K562 (cell line): ENCODE data around the gene PRELID2. TPM values are rescaled to one million over a fixed set of nuclear protein-coding genes. Genes with fewer than 3 reads are reported as not detected.

Experiments
- ATAC-seq: fragments of 200-7000 bp; cut with Tn5 transposase; 3 replicates; pipeline ENCODE4 v1.9.1; 2020; ENCODE audit warnings: moderate library complexity
- BruUV-seq: library from RNA; stranded (reverse); fragments of 400-500 nt; replicated peaks from 2 replicates; lab custom pipeline; 2021; lab: Mats Ljungman, UMichigan
- CTCF ChIA-PET: fragments of 300-600 bp; formaldehyde crosslinking; extraction: SDS; loops from one replicate; lab custom pipeline; 2021; ENCODE audit warnings: low intra/inter-chr PET ratio; lab: Yijun Ruan, JAX
- POLR2A ChIA-PET: fragments of 300-600, 350-650 bp; sonication (Branson Sonifier 250); formaldehyde crosslinking; extraction: SDS; loops from one replicate; lab custom pipeline; 2021; ENCODE audit warnings: antibody characterized with exemption, inconsistent platforms; lab: Yijun Ruan, JAX
- DNase-seq, 4 experiments: peaks; one replicate each; pipeline versions ENCODE4 v3.0.0 to v3.0.0-alpha.2; 2011 to 2018; ENCODE audit warnings: low spot score in 3 of 4, mixed read lengths in 3 of 4; ENCODE audit errors: extremely low read depth in 1 of 4
- FAIRE-seq: peaks from 2 replicates; lab custom pipeline; 2011; peaks lifted over from hg19 to GRCh38; lab: Jason Lieb, UNC
- H2AFZ ChIP-seq: 2 replicates; pipeline ENCODE4 v1.6.0; 2011; ENCODE audit warnings: low read depth, low read length, control low read depth, inconsistent platforms
- H3K27ac ChIP-seq: fragments of 200-600 bp; 3 replicates; pipeline ENCODE4 v1.8.0; 2011; ENCODE audit warnings: low read depth, mild to moderate bottlenecking, control low read depth, inconsistent platforms, low read length, moderate library complexity, mixed read lengths; ENCODE audit errors: extremely low read depth
- H3K27me3 ChIP-seq, 2 experiments: fragments of 300-600 bp in 1 of 2; 2 replicates in 1 of 2; 3 replicates in 1 of 2; pipeline versions ENCODE4 v1.6.0 to v1.8.0; 2011; ENCODE audit warnings: inconsistent platforms in 2 of 2, low read length in 2 of 2, mild to moderate bottlenecking in 1 of 2, mixed read lengths in 1 of 2, moderate library complexity in 1 of 2; ENCODE audit not compliant: control insufficient read depth in 2 of 2, insufficient read depth in 2 of 2
- H3K36me3 ChIP-seq: fragments of 300-600 bp; 3 replicates; pipeline ENCODE4 v1.8.0; 2011; ENCODE audit warnings: mild to moderate bottlenecking, low read length, inconsistent platforms; ENCODE audit not compliant: control insufficient read depth, insufficient read depth
- H3K4me1 ChIP-seq, 2 experiments: fragments of 200-600 bp in 1 of 2; replicated peaks in 1 of 2; 2 replicates in 1 of 2; 3 replicates in 1 of 2; pipeline versions ENCODE4 v1.5.1 to v1.8.0; 2011; ENCODE audit warnings: inconsistent platforms in 2 of 2, low read length in 2 of 2, mild to moderate bottlenecking in 1 of 2, mixed read lengths in 1 of 2, moderate library complexity in 1 of 2; ENCODE audit not compliant: control insufficient read depth in 2 of 2, insufficient read depth in 2 of 2
- H3K4me2 ChIP-seq: 2 replicates; pipeline ENCODE4 v1.6.1; 2011; ENCODE audit warnings: low read length, control low read depth, inconsistent platforms, mixed read lengths; ENCODE audit not compliant: insufficient read depth
- H3K4me3 ChIP-seq: fragments of 200-600 bp; sonication (generic), shearing (Covaris generic); 2 replicates; pipeline ENCODE4 v1.5.1; 2016; ENCODE audit warnings: control low read depth, inconsistent platforms
- H3K79me2 ChIP-seq: fragments of 200-600 bp; 3 replicates; pipeline ENCODE4 v1.8.0; 2011; ENCODE audit warnings: low read length, inconsistent platforms; ENCODE audit not compliant: control insufficient read depth, insufficient read depth
- H3K9ac ChIP-seq, 2 experiments: 2 replicates each; pipeline versions ENCODE4 v1.6.0 to v1.6.1; 2011; ENCODE audit warnings: low read depth in 2 of 2, low read length in 2 of 2, control low read depth in 1 of 2, inconsistent platforms in 1 of 2, mild to moderate bottlenecking in 1 of 2, mixed read lengths in 1 of 2; ENCODE audit not compliant: insufficient read depth in 1 of 2
- H3K9me1 ChIP-seq: one replicate; pipeline ENCODE4 v1.6.0; 2011; ENCODE audit warnings: inconsistent platforms, mild to moderate bottlenecking, low read length, moderate library complexity; ENCODE audit not compliant: control insufficient read depth, insufficient read depth
- H3K9me3 ChIP-seq: replicated peaks from 2 replicates; pipeline ENCODE4 v1.5.1; 2011; ENCODE audit warnings: low read depth, low read length, inconsistent platforms; ENCODE audit not compliant: control insufficient read depth, insufficient read depth
- H4K20me1 ChIP-seq: replicated peaks from 2 replicates; pipeline ENCODE4 v1.6.1; 2011; ENCODE audit warnings: low read length, inconsistent platforms, mixed read lengths; ENCODE audit not compliant: control insufficient read depth, insufficient read depth
- BHLHE40 ChIP-seq: IDR thresholded peaks from 2 replicates; pipeline ENCODE4 v1.6.1; 2011; ENCODE audit warnings: low read length, improper control_type of control experiment
- CXXC5 ChIP-seq: fragments of 250-450 bp; sonication (Bioruptor Pico); IDR thresholded peaks from 2 replicates; pipeline ENCODE4 v1.8.0; 2022; ENCODE audit warnings: inconsistent platforms, mild to moderate bottlenecking, moderate library complexity
- DMBX1 ChIP-seq: fragments of 250-450 bp; sonication (Bioruptor Pico); IDR thresholded peaks from 2 replicates; pipeline ENCODE4 v1.8.0; 2022; ENCODE audit warnings: inconsistent platforms, mild to moderate bottlenecking, moderate library complexity, borderline replicate concordance
- E2F3 ChIP-seq: fragments of 250-450 bp; sonication (Bioruptor Pico); IDR thresholded peaks from 2 replicates; pipeline ENCODE4 v1.4.0; 2020; ENCODE audit warnings: mild to moderate bottlenecking
- ERF ChIP-seq: fragments of 450-650 bp; formaldehyde crosslinking; IDR thresholded peaks from 2 replicates; pipeline ENCODE4 v1.4.0; 2020; ENCODE audit warnings: mild to moderate bottlenecking, mixed read lengths
- HNRNPUL1 ChIP-seq: fragments of 200-400 bp; formaldehyde crosslinking; IDR thresholded peaks from 2 replicates; pipeline ENCODE4 v1.6.1; 2017; ENCODE audit warnings: low read length
- NR0B1 ChIP-seq: fragments of 450-650 bp; IDR thresholded peaks from one replicate; pipeline ENCODE4 v1.6.1; 2018; ENCODE audit warnings: mild to moderate bottlenecking, moderate library complexity; ENCODE audit not compliant: partially characterized antibody
- SMAD2 ChIP-seq: fragments of 150-350 bp; IDR thresholded peaks from 2 replicates; pipeline ENCODE4 v1.6.1; 2014; ENCODE audit warnings: low read depth, mild to moderate bottlenecking, low read length
- SMAD4 ChIP-seq: fragments of 250-450 bp; sonication (Bioruptor Pico); conservative IDR thresholded peaks from 2 replicates; pipeline ENCODE4 v1.8.0; 2021; ENCODE audit warnings: inconsistent platforms, mild to moderate bottlenecking, moderate library complexity
- SP1 ChIP-seq: sonication (generic); formaldehyde crosslinking; IDR thresholded peaks from 2 replicates; pipeline ENCODE4 v1.8.1; 2022; ENCODE audit warnings: mild to moderate bottlenecking, missing genetic modification reagents
- TRIM24 ChIP-seq, 2 experiments: fragments of 450-650 bp; IDR thresholded peaks; 2 replicates each; pipeline ENCODE4 v1.6.1; 2016
- WGBS: fragments of 100-300 bp; shearing (Covaris generic); methylation state at CpG from one replicate; pipeline ENCODE4 v1.1.6; 2016; ENCODE audit warnings: low coverage, mixed read lengths; ENCODE audit not compliant: insufficient coverage; ENCODE audit errors: missing lambda C conversion rate; 5-methylcytosine and 5-hydroxymethylcytosine counted together
- in situ Hi-C: fragments of 300-500 bp; cut with MboI; formaldehyde crosslinking; loops from 4 replicates; pipeline ENCODE4 v1.15.0; 2018; ENCODE audit warnings: inconsistent platforms, mixed read lengths
- intact Hi-C: fragments of 100-400 bp; cut with micrococcal nuclease; formaldehyde crosslinking; loops from 2 replicates; pipeline ENCODE4 v1.14.2; 2022
- polyA plus RNA-seq, 8 experiments: library from polyadenylated mRNA; depleted of rRNA in 4 of 8; stranded (reverse) in 5 of 8; unstranded in 3 of 8; fragments of >200 nt; fragmentation: Nextera tagmentation in 2 of 8; fragmentation: Illumina TruSeq in 1 of 8; extraction: Ambion mirVana in 2 of 8; extraction: Trizol in 1 of 8; gene quantifications; 2 replicates each; pipeline versions ENCODE4 v1.2.1 to v1.2.3, GENCODE V29; 2011 to 2014; ENCODE audit warnings: inconsistent platforms in 1 of 8, missing spikeins in 1 of 8
- total RNA-seq, 7 experiments: library from RNA; depleted of rRNA in 6 of 7; stranded (reverse); fragments of >200 nt in 6 of 7; fragmentation: Illumina TruSeq in 2 of 7; extraction: Trizol in 2 of 7; gene quantifications; 2 replicates each; pipeline versions ENCODE4 v1.2.1 to v1.2.3, GENCODE V29; 2011 to 2021; ENCODE audit warnings: low replicate concordance in 1 of 7
- TF ChIP-seq, protein P1 (sequence below): fragments of 250-450 bp; sonication (Bioruptor Pico); IDR thresholded peaks from 2 replicates; pipeline ENCODE4 v1.8.0; 2022; ENCODE audit warnings: inconsistent platforms, mild to moderate bottlenecking, moderate library complexity, borderline replicate concordance
- TF ChIP-seq, protein P2 (sequence below): fragments of 450-650 bp; formaldehyde crosslinking; IDR thresholded peaks from 2 replicates; pipeline ENCODE4 v1.4.0; 2020; ENCODE audit warnings: mild to moderate bottlenecking, moderate library complexity
- TF ChIP-seq, protein P3 (sequence below): IDR thresholded peaks from 3 replicates; pipeline ENCODE4 v1.6.1; 2011; ENCODE audit warnings: borderline replicate concordance, mild to moderate bottlenecking; ENCODE audit not compliant: insufficient read length, insufficient read depth

The PRELID2 gene
- total and polyA plus RNA-seq, 9 of the 15 experiments (the other 6 are each of a cell fraction or from before 2014, with no cell fraction given) = 6.4 to 68.2 (median 28.8) TPM

GRCh38 chr5:145847499-145848497 is 12.7 kb upstream of the PRELID2 start:
- Histone ChIP-seq H3K27me3 (no peaks in the 10 kb centered on the region), H3K79me2 (no peaks in the 10 kb centered on the region), H3K4me3 (no peak overlapping the region), H2AFZ (peak overlapping the region; percentile 71), H3K9me1 (no peaks in the 10 kb centered on the region), H4K20me1 (no peaks in the 10 kb centered on the region), H3K9me3 (no peaks in the 10 kb centered on the region), H3K9ac (no peak overlapping the region), H3K4me1 (peaks cover 1 to 32% of the 10 kb centered on the region in 2 experiments; a peak in 3 of 5 replicates), H3K4me2 (no peak overlapping the region; the same call in 1 of the 2 replicates), H3K36me3 (no peaks in the 10 kb centered on the region), H3K27ac (no peak overlapping the region; the same call in 2 of the 3 replicates)
- intact Hi-C loops (no loop called here), in situ Hi-C loops (no loop called here)
- no peak for FAIRE-seq
- CTCF ChIA-PET = no interaction called here
- BruUV-seq = no TSS peak
- DNase-seq = peak in 3 of 4 experiments; percentile 34 to 41 (median 35)
- POLR2A ChIA-PET = interaction anchor here (0.9 to 2.0 kb wide), 2 partner anchors 12 to 13 kb away, joined by 5 to 10 read pairs; partner anchors contain the start of gene PRELID2
- WGBS = 45% methylated on average over 6 of the region's 6 CpGs
- peak; percentile 64 for ATAC-seq
- TF ChIP-seq BHLHE40 (no peak), SMAD2 (no peak), ERF (CRISPR knock-in tag) (no peak), CXXC5 (CRISPR knock-in tag) (peak; percentile 19; the same call in 1 of the 2 replicates), SMAD4 (peak; percentile 43; the same call in 1 of the 2 replicates), TRIM24 (IDR thresholded peaks at IDR 0.05) (no peak), SP1 (CRISPR knock-in tag) (peak; percentile 3; the same call in 1 of the 2 replicates), NR0B1 (no peak), E2F3 (CRISPR knock-in tag) (no peak), DMBX1 (CRISPR knock-in tag) (0 out of 2 replicates have a peak, but pooled peaks have one; percentile 60), HNRNPUL1 (no peak)
- TF ChIP-seq, protein P1, sequence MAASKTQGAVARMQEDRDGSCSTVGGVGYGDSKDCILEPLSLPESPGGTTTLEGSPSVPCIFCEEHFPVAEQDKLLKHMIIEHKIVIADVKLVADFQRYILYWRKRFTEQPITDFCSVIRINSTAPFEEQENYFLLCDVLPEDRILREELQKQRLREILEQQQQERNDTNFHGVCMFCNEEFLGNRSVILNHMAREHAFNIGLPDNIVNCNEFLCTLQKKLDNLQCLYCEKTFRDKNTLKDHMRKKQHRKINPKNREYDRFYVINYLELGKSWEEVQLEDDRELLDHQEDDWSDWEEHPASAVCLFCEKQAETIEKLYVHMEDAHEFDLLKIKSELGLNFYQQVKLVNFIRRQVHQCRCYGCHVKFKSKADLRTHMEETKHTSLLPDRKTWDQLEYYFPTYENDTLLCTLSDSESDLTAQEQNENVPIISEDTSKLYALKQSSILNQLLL (CRISPR knock-in tag) = no peak
- TF ChIP-seq, protein P2, sequence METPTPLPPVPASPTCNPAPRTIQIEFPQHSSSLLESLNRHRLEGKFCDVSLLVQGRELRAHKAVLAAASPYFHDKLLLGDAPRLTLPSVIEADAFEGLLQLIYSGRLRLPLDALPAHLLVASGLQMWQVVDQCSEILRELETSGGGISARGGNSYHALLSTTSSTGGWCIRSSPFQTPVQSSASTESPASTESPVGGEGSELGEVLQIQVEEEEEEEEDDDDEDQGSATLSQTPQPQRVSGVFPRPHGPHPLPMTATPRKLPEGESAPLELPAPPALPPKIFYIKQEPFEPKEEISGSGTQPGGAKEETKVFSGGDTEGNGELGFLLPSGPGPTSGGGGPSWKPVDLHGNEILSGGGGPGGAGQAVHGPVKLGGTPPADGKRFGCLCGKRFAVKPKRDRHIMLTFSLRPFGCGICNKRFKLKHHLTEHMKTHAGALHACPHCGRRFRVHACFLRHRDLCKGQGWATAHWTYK (CRISPR knock-in tag) = no peak
- TF ChIP-seq, protein P3, sequence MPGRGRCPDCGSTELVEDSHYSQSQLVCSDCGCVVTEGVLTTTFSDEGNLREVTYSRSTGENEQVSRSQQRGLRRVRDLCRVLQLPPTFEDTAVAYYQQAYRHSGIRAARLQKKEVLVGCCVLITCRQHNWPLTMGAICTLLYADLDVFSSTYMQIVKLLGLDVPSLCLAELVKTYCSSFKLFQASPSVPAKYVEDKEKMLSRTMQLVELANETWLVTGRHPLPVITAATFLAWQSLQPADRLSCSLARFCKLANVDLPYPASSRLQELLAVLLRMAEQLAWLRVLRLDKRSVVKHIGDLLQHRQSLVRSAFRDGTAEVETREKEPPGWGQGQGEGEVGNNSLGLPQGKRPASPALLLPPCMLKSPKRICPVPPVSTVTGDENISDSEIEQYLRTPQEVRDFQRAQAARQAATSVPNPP = no peak
